PC-3 (cell line): ENCODE data around the gene PELI2. TPM values are rescaled to one million over a fixed set of nuclear protein-coding genes. Genes with fewer than 3 reads are reported as not detected.

Experiments used
- ATAC-seq: fragments of 200-7000 bp; cut with Tn5 transposase; 2 replicates; pipeline ENCODE4 v1.9.1; 2020; ENCODE audit warnings: mild to moderate bottlenecking, moderate library complexity
- BruUV-seq: library from RNA; stranded (reverse); fragments of 400-500 nt; replicated peaks from 2 replicates; lab custom pipeline; 2021; lab: Mats Ljungman, UMichigan
- CTCF ChIA-PET: fragments of 300-600 bp; sonication (Branson Sonifier 250); formaldehyde crosslinking; loops from one replicate; lab custom pipeline; 2022; ENCODE audit warnings: antibody characterized with exemption; lab: Charles Lee
- POLR2A ChIA-PET: fragments of 300-600 bp; sonication (Branson Sonifier 250); formaldehyde crosslinking; loops from one replicate; lab custom pipeline; 2022; ENCODE audit warnings: antibody characterized with exemption; ENCODE audit not compliant: unreplicated experiment; lab: Charles Lee
- DNase-seq: peaks from one replicate; pipeline ENCODE4 v3.0.0-alpha.2; 2015
- H2AFZ ChIP-seq: fragments of 300-600 bp; sonication (generic); 2 replicates; pipeline ENCODE4 v1.6.0; 2016; ENCODE audit warnings: antibody characterized with exemption, low read length
- H3F3A ChIP-seq: fragments of 300-600 bp; sonication (generic); one replicate; pipeline ENCODE4 v1.6.0; 2017; ENCODE audit warnings: antibody characterized with exemption, low read length, control low read depth, mild to moderate bottlenecking; ENCODE audit not compliant: unreplicated experiment
- H3K27ac ChIP-seq: fragments of 300-600 bp; sonication (generic); 2 replicates; pipeline ENCODE4 v1.5.1; 2016; ENCODE audit warnings: mild to moderate bottlenecking, low read length
- H3K27me3 ChIP-seq: fragments of 300-600 bp; sonication (generic); 2 replicates; pipeline ENCODE4 v1.6.1; 2016; ENCODE audit warnings: low read length, mixed read lengths
- H3K36me3 ChIP-seq: fragments of 300-600 bp; sonication (generic); 2 replicates; pipeline ENCODE4 v1.6.1; 2016; ENCODE audit warnings: low read depth, mixed run types, low read length, mixed read lengths
- H3K4me1 ChIP-seq: fragments of 300-600 bp; sonication (generic); 2 replicates; pipeline ENCODE4 v1.5.1; 2016; ENCODE audit warnings: low read length; ENCODE audit not compliant: insufficient read depth
- H3K4me2 ChIP-seq: fragments of 300-600 bp; sonication (generic); 2 replicates; pipeline ENCODE4 v1.6.0; 2016; ENCODE audit warnings: low read length
- H3K4me3 ChIP-seq: fragments of 300-600 bp; sonication (generic); 2 replicates; pipeline ENCODE4 v1.5.1; 2016; ENCODE audit warnings: mild to moderate bottlenecking, low read length, mixed read lengths
- H3K79me2 ChIP-seq: fragments of 300-600 bp; sonication (generic); 2 replicates; pipeline ENCODE4 v1.6.1; 2017; ENCODE audit warnings: low read length, mixed read lengths
- H3K9ac ChIP-seq: fragments of 300-600 bp; sonication (generic); 2 replicates; pipeline ENCODE4 v1.6.0; 2016; ENCODE audit warnings: mild to moderate bottlenecking, low read length
- H3K9me2 ChIP-seq: fragments of 300-600 bp; sonication (generic); replicated peaks from 2 replicates; pipeline ENCODE4 v1.6.1; 2016; ENCODE audit warnings: mixed run types, low read length, mixed read lengths
- H3K9me3 ChIP-seq: fragments of 300-600 bp; sonication (generic); 2 replicates; pipeline ENCODE4 v1.6.1; 2016; ENCODE audit warnings: low read length, mixed read lengths
- H4K20me1 ChIP-seq: fragments of 300-600 bp; sonication (generic); 2 replicates; pipeline ENCODE4 v1.6.1; 2016; ENCODE audit warnings: low read length, mixed read lengths
- CTCF ChIP-seq: fragments of 300-600 bp; sonication (generic); conservative IDR thresholded peaks from 2 replicates; pipeline ENCODE4 v1.5.1; 2017; ENCODE audit warnings: antibody characterized with exemption, low read depth, mild to moderate bottlenecking, low read length
- EZH2 ChIP-seq: fragments of 300-600 bp; sonication (generic); IDR thresholded peaks from one replicate; pipeline ENCODE4 v1.6.1; 2017; ENCODE audit warnings: antibody characterized with exemption, mild to moderate bottlenecking, low read length; ENCODE audit not compliant: unreplicated experiment
- EZH2phosphoT487 ChIP-seq: fragments of 300-600 bp; sonication (generic); IDR thresholded peaks from 2 replicates; pipeline ENCODE4 v1.6.1; 2018; ENCODE audit warnings: mild to moderate bottlenecking, antibody characterized with exemption, low read length, borderline replicate concordance
- intact Hi-C: fragments of 100-400 bp; cut with micrococcal nuclease; formaldehyde crosslinking; loops from 2 replicates; pipeline ENCODE4 v1.9.0; 2023
- total RNA-seq: library from RNA; depleted of rRNA; stranded (reverse); fragments of >200 nt; gene quantifications from 2 replicates; pipeline ENCODE4 v1.2.3, GENCODE V29; 2014

Gene PELI2
- total RNA-seq, 1 experiment from 2014 or later = 0.11 TPM

DNA sequence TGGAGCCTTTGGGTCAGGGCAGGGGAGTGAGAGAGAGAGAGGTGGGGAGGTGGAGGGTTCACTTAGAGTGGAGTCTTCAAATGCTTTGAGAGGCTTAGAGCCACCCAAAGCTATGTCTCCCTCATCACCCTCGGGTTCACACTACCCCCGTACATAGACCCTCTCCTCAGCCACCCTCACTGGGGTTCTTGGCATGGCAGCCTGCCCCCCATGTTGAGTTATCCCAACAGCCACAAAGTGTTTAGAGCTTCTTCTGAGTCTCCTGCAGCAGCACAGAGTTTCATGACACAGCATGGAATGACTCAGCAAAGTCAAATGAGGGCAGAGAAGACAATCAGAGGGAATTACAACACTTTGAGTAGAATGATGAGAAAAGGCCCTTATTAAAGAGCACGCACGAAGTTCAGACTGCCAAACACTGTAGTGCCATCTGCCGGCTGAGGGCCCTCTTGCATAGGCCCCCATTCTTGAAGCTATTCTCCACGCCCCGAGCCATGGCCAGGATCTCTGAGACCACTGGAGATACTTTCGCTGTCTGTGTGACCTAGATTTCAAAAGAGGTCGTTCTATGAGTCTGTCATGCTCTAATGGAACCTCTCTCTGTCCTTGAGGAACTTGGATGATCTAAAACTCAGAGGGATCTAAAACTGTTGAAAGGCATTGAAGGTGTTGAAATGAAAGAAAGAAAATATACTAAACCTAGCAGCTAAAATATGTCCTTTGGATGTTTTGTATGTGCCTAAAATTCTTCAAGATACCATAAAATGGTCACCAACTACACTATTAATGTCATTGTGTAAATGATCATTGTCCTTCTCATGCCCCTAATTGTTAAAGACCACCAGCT lies 221.9 kb downstream of the PELI2 start:
- intact Hi-C loops = loop anchor here (1.0 kb wide), 3 partner anchors 93 to 902 kb away; no protein-coding TSS in a partner anchor

DNA sequence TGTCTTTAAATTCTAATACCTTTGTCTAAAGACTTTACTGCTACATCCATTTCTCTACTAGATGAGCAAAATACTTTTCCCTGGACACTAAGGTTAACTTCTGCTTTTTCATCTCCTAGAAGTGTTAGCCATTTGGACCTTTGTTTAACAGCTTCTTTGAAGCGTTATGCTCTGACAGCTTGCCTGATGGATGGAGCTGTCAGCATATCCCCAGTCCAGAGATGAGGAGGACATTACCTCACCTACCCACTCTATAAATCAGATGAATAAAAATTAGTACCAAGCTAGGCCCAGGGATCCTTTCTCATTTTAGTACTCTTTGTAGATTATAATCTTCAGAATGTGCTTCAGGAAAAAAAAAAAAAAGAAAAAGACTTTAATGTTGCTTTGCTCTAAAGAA lies 222.7 kb downstream of the PELI2 start:
- H3K79me2 ChIP-seq = no peaks in the 10 kb centered on the region
- ChIA-PET POLR2A (interaction anchor here (0.6 kb wide), 1 partner anchor 485 kb away, joined by 4 read pairs; no protein-coding TSS in a partner anchor), CTCF (no interaction called here)
- H3K4me2 ChIP-seq = no peak overlapping the region
- H3K36me3 ChIP-seq = no peaks in the 10 kb centered on the region
- ATAC-seq = no peak
- no peaks in the 10 kb centered on the region for H3K9me3 ChIP-seq
- H3K4me3 ChIP-seq = no peak overlapping the region
- no peak for TF ChIP-seq EZH2phosphoT487
- no peak for TF ChIP-seq CTCF
- TF ChIP-seq EZH2 = no peak
- H3K9me2 ChIP-seq = no peaks in the 10 kb centered on the region
- H2AFZ ChIP-seq = no peak overlapping the region
- intact Hi-C loops = loop anchor here (1.0 kb wide), 3 partner anchors 94 to 903 kb away; no protein-coding TSS in a partner anchor
- H4K20me1 ChIP-seq = no peaks in the 10 kb centered on the region
- DNase-seq = no peak
- H3K4me1 ChIP-seq = peaks cover 3% of the 10 kb centered on the region; the same call in 1 of the 2 replicates
- no peak overlapping the region for H3K27ac ChIP-seq
- BruUV-seq = no TSS peak
- no peak overlapping the region for H3K9ac ChIP-seq
- peaks cover 24% of the 10 kb centered on the region; the same call in 1 of the 2 replicates for H3K27me3 ChIP-seq
- no peaks in the 10 kb centered on the region for H3F3A ChIP-seq

More for the DNA sequence above, 221.9 kb downstream of the PELI2 start:
- peak; percentile 96 for ATAC-seq
- TF ChIP-seq CTCF (peak; percentile 99), EZH2phosphoT487 (no peak), EZH2 (no peak)
- Histone ChIP-seq H3K4me2 (peak overlapping the region; percentile 45), H3K9me3 (no peaks in the 10 kb centered on the region), H3K9ac (no peak overlapping the region), H3K27me3 (peaks cover 19% of the 10 kb centered on the region; the same call in 1 of the 2 replicates), H3K27ac (no peak overlapping the region), H2AFZ (peak overlapping the region; percentile 44), H4K20me1 (no peaks in the 10 kb centered on the region), H3K4me1 (peaks cover 3% of the 10 kb centered on the region; the same call in 1 of the 2 replicates), H3F3A (no peaks in the 10 kb centered on the region), H3K79me2 (no peaks in the 10 kb centered on the region), H3K36me3 (no peaks in the 10 kb centered on the region), H3K9me2 (no peaks in the 10 kb centered on the region), H3K4me3 (no peak overlapping the region)
- ChIA-PET CTCF (interaction anchor here (0.5 to 1.2 kb wide), 8 partner anchors 10 to 633 kb away, joined by 3 to 9 read pairs (median 3); no protein-coding TSS in a partner anchor), POLR2A (no interaction called here)
- BruUV-seq = no TSS peak
- DNase-seq = peak; percentile 89
